Keratinocyte (primary cell): ENCODE measurements around the gene DUSP16. TPM values are rescaled to one million over a fixed set of nuclear protein-coding genes. Genes with fewer than 3 reads are reported as not detected.

Experiments
- DNase-seq: peaks from one replicate; pipeline ENCODE4 v3.0.0-alpha.2; 2011; ENCODE audit warnings: low read depth, missing footprints, low spot score
- FAIRE-seq: peaks from 2 replicates; lab custom pipeline; 2011; peaks lifted over from hg19 to GRCh38; lab: Jason Lieb, UNC
- H2AFZ ChIP-seq: 2 replicates; pipeline ENCODE4 v1.6.0; 2012; ENCODE audit warnings: low read length, control low read depth, inconsistent platforms; ENCODE audit not compliant: control insufficient read depth
- H3K27ac ChIP-seq: 2 replicates; pipeline ENCODE4 v1.5.1; 2011; ENCODE audit warnings: low read length; ENCODE audit not compliant: control insufficient read depth, insufficient read depth
- H3K27me3 ChIP-seq: 3 replicates; pipeline ENCODE4 v1.6.0; 2011; ENCODE audit warnings: low read length; ENCODE audit not compliant: control insufficient read depth, insufficient read depth; ENCODE audit errors: extremely low read depth
- H3K36me3 ChIP-seq, 2 experiments: 2 replicates in 1 of 2; 3 replicates in 1 of 2; pipeline ENCODE4 v1.5.1; 2011; ENCODE audit warnings: low read length in 2 of 2, mild to moderate bottlenecking in 1 of 2; ENCODE audit not compliant: control insufficient read depth in 2 of 2, insufficient read depth in 2 of 2; ENCODE audit errors: extremely low read depth in 1 of 2
- H3K4me1 ChIP-seq: 3 replicates; pipeline ENCODE4 v1.5.1; 2011; ENCODE audit warnings: low read length; ENCODE audit not compliant: control insufficient read depth, insufficient read depth; ENCODE audit errors: extremely low read depth
- H3K4me2 ChIP-seq: 3 replicates; pipeline ENCODE4 v1.6.0; 2011; ENCODE audit warnings: low read depth, low read length; ENCODE audit not compliant: control insufficient read depth, insufficient read depth; ENCODE audit errors: extremely low read depth
- H3K4me3 ChIP-seq, 3 experiments: fragments of 200-600 bp in 1 of 3; sonication (generic) in 1 of 3; 2 replicates in 2 of 3; 3 replicates in 1 of 3; pipeline ENCODE4 v1.5.1; 2011 to 2016; ENCODE audit warnings: low read length in 3 of 3, mild to moderate bottlenecking in 3 of 3, control low read depth in 2 of 3, inconsistent platforms in 1 of 3, low read depth in 1 of 3, mixed read lengths in 1 of 3, mixed run types in 1 of 3, moderate library complexity in 1 of 3; ENCODE audit not compliant: control insufficient read depth in 2 of 3, insufficient read depth in 2 of 3; ENCODE audit errors: extremely low read depth in 1 of 3
- H3K79me2 ChIP-seq: 2 replicates; pipeline ENCODE4 v1.6.0; 2012; ENCODE audit warnings: low read length; ENCODE audit not compliant: control insufficient read depth, insufficient read depth
- H3K9ac ChIP-seq: 3 replicates; pipeline ENCODE4 v1.6.0; 2011; ENCODE audit warnings: low read length; ENCODE audit not compliant: control insufficient read depth, insufficient read depth; ENCODE audit errors: extremely low read depth
- H3K9me1 ChIP-seq: 3 replicates; pipeline ENCODE4 v1.6.0; 2011; ENCODE audit warnings: low read length; ENCODE audit not compliant: control insufficient read depth, insufficient read depth; ENCODE audit errors: extremely low read depth
- H3K9me3 ChIP-seq: 2 replicates; pipeline ENCODE4 v1.5.1; 2012; ENCODE audit warnings: low read depth, low read length; ENCODE audit not compliant: control insufficient read depth
- H4K20me1 ChIP-seq: 3 replicates; pipeline ENCODE4 v1.6.0; 2011; ENCODE audit warnings: low read length; ENCODE audit not compliant: control insufficient read depth, insufficient read depth; ENCODE audit errors: extremely low read depth
- EZH2 ChIP-seq: IDR thresholded peaks from one replicate; pipeline ENCODE4 v1.6.1; 2012; ENCODE audit warnings: inconsistent platforms, mild to moderate bottlenecking, low read length, moderate library complexity
- dilution Hi-C: fragments of 300-500 bp; cut with MboI; formaldehyde crosslinking; loops from one replicate; pipeline ENCODE4 v1.7.0; 2020; ENCODE audit warnings: low sequenced_read_pairs; ENCODE audit not compliant: extremely low pct_ligation_motif_present
- polyA plus RNA-seq, 5 experiments: library from polyadenylated mRNA; depleted of rRNA in 3 of 5; stranded (reverse) in 3 of 5; stranded (forward) in 1 of 5; unstranded in 1 of 5; fragments of >200 nt; gene quantifications; 1 replicate in 1 of 5; 2 replicates in 3 of 5; 3 replicates in 1 of 5; pipeline versions ENCODE4 v1.2.1 to v1.2.3, GENCODE V29; 2011 to 2012; ENCODE audit warnings: missing spikeins in 2 of 5, low read depth in 1 of 5, low replicate concordance in 1 of 5
- TF ChIP-seq, protein P1 (sequence below), 3 experiments: IDR thresholded peaks in 1 of 3; conservative IDR thresholded peaks in 1 of 3; optimal IDR thresholded peaks in 1 of 3; 2 replicates in 2 of 3; 3 replicates in 1 of 3; pipeline versions ENCODE3 to v1.5.1; 2011; ENCODE audit warnings: low read length in 3 of 3, mild to moderate bottlenecking in 3 of 3, moderate library complexity in 2 of 3, control low read depth in 1 of 3, inconsistent platforms in 1 of 3; ENCODE audit not compliant: insufficient read depth in 2 of 3; ENCODE audit errors: extremely low read depth in 1 of 3

DUSP16 gene
- polyA plus RNA-seq, 1 donor (not counting 4 experiments of a cell fraction or from before 2014, with no cell fraction given): 9.3 TPM

DNA sequence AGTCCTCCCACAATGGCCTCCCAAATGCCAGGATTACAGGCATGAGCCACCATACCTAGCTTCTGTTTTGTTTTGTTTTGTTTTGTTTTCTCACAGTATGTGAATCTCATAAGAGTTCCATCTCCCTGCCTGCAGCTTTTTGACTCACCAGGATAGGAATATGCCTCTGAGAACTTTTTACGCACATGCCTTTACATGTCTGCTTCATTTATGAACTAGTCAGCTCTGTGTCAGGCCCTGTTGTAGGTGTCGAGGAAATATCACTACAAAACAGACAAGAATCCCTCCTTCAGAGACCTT lies 116.8 kb downstream of the DUSP16 start:
- Histone ChIP-seq H3K79me2 (no peaks in the 10 kb centered on the region), H3K9me3 (no peaks in the 10 kb centered on the region), H2AFZ (no peak overlapping the region), H3K4me1 (peaks cover 38% of the 10 kb centered on the region), H3K4me2 (peak overlapping the region; percentile 22), H3K9ac (no peak overlapping the region), H3K36me3 (no peaks in the 10 kb centered on the region), H4K20me1 (no peaks in the 10 kb centered on the region), H3K4me3 (no peak overlapping the region), H3K9me1 (no peaks in the 10 kb centered on the region), H3K27me3 (no peaks in the 10 kb centered on the region), H3K27ac (peak overlapping the region; percentile 75)
- TF ChIP-seq EZH2: no peak
- TF ChIP-seq, protein P1, sequence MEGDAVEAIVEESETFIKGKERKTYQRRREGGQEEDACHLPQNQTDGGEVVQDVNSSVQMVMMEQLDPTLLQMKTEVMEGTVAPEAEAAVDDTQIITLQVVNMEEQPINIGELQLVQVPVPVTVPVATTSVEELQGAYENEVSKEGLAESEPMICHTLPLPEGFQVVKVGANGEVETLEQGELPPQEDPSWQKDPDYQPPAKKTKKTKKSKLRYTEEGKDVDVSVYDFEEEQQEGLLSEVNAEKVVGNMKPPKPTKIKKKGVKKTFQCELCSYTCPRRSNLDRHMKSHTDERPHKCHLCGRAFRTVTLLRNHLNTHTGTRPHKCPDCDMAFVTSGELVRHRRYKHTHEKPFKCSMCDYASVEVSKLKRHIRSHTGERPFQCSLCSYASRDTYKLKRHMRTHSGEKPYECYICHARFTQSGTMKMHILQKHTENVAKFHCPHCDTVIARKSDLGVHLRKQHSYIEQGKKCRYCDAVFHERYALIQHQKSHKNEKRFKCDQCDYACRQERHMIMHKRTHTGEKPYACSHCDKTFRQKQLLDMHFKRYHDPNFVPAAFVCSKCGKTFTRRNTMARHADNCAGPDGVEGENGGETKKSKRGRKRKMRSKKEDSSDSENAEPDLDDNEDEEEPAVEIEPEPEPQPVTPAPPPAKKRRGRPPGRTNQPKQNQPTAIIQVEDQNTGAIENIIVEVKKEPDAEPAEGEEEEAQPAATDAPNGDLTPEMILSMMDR (optimal IDR thresholded peaks at IDR 0.05 in 1 of 3, IDR thresholded peaks at IDR 0.05 in 1 of 3, conservative IDR thresholded peaks at IDR 0.05 in 1 of 3; ENCODE audit: extremely low read depth in 1 of 3, insufficient read depth in 2 of 3, low read length in 3 of 3): no peak
- FAIRE-seq (peak; percentile 74), DNase-seq (peak; percentile 71)
- dilution Hi-C loops: no loop called here

DNA sequence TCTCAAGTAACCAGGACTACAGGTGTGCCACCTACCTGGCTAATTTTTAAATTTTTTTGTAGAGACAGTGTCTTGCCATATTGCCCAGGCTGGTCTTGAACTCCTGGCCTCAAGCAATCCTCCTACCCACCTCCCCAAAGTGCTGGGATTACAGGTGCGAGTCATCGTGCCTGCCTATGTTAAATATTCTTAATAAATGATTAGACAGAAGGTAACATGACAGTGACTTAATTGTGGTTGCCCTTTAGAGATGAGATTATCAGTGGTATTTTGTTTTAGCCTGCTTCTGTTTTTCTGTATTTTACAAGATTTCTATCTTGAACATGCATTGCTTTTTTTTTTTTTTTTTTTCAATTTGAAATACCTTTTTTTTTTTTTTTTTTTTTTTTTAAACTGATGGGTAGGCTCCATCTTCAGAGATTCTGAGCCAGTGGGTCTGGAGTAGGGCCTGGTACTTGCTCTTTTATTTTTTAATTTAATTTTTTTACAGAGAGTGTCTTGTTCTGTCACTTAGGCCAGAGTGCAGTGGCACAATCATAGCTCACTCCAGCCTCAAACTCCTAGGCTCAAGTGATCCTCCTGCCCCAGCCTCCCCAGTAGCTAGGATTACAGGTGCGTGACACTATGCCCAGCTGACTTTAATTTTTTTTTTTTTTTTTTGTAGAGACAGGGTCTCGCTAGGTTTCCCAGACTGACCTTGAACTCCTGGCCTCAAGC lies 117.3 kb downstream of the DUSP16 start:
- dilution Hi-C loops: no loop called here
- H3K9ac ChIP-seq: no peak overlapping the region
- H3K9me3 ChIP-seq: no peaks in the 10 kb centered on the region
- H3K4me1 ChIP-seq: peaks cover 41% of the 10 kb centered on the region
- H3K36me3 ChIP-seq: no peaks in the 10 kb centered on the region
- H3K9me1 ChIP-seq: no peaks in the 10 kb centered on the region
- no peak overlapping the region for H3K4me2 ChIP-seq
- H3K4me3 ChIP-seq: no peak overlapping the region
- no peaks in the 10 kb centered on the region for H3K27me3 ChIP-seq
- no peak for DNase-seq
- no peaks in the 10 kb centered on the region for H4K20me1 ChIP-seq
- no peaks in the 10 kb centered on the region for H3K79me2 ChIP-seq
- TF ChIP-seq, protein P1 (optimal IDR thresholded peaks at IDR 0.05 in 1 of 3, IDR thresholded peaks at IDR 0.05 in 1 of 3, conservative IDR thresholded peaks at IDR 0.05 in 1 of 3; ENCODE audit: extremely low read depth in 1 of 3, insufficient read depth in 2 of 3, low read length in 3 of 3): no peak
- no peak for TF ChIP-seq EZH2
- no peak for FAIRE-seq
- H2AFZ ChIP-seq: no peak overlapping the region
- peak overlapping the region; percentile 75 for H3K27ac ChIP-seq
